Bronchial epithelial cell (primary cell): ENCODE measurements around the gene NR2C1. TPM values are rescaled to one million over a fixed set of nuclear protein-coding genes. Genes with fewer than 3 reads are reported as not detected.

Experiments used
- DNase-seq: peaks from one replicate; pipeline ENCODE4 v3.0.0-alpha.2; 2010; ENCODE audit warnings: low read depth
- FAIRE-seq: peaks from 2 replicates; lab custom pipeline; 2011; peaks lifted over from hg19 to GRCh38; lab: Jason Lieb, UNC
- H3K27me3 ChIP-seq: 2 replicates; pipeline ENCODE4 v1.5.1; 2011; ENCODE audit warnings: low read length; ENCODE audit not compliant: control insufficient read depth, insufficient read depth
- H3K36me3 ChIP-seq: 2 replicates; pipeline ENCODE4 v1.5.1; 2011; ENCODE audit warnings: low read length; ENCODE audit not compliant: control insufficient read depth, insufficient read depth
- H3K4me3 ChIP-seq: 2 replicates; pipeline ENCODE4 v1.5.1; 2011; ENCODE audit warnings: mild to moderate bottlenecking, low read depth, low read length, control low read depth
- CTCF ChIP-seq: IDR thresholded peaks from 2 replicates; pipeline ENCODE4 v1.5.1; 2011; ENCODE audit warnings: mild to moderate bottlenecking, moderate library complexity, low read length, control low read depth, inconsistent platforms; ENCODE audit not compliant: insufficient read depth, severe bottlenecking
- total RNA-seq: library from RNA; depleted of rRNA; stranded (reverse); fragments of >200 nt; gene quantifications from 2 replicates; pipeline ENCODE4 v1.2.1, GENCODE V29; 2014

NR2C1 gene
- total RNA-seq, 1 donor from 2014 or later = 14.5 TPM

- H3K4me3 ChIP-seq = no peak overlapping the region
- FAIRE-seq (no peak), DNase-seq (peak; percentile 22)
- no peaks in the 10 kb centered on the region for H3K36me3 ChIP-seq
- TF ChIP-seq CTCF = no peak
- no peaks in the 10 kb centered on the region for H3K27me3 ChIP-seq
These were observed 92.8 kb downstream of the NR2C1 start for GRCh38 chr12:94980577-94980976.

- Histone ChIP-seq H3K27me3 (no peaks in the 10 kb centered on the region), H3K4me3 (no peak overlapping the region), H3K36me3 (no peaks in the 10 kb centered on the region)
- DNase-seq (no peak), FAIRE-seq (no peak)
- no peak for TF ChIP-seq CTCF
These were observed 93.5 kb downstream of the NR2C1 start for GRCh38 chr12:94979941-94980340.

- no peak overlapping the region for H3K4me3 ChIP-seq
- DNase-seq (peak; percentile 22), FAIRE-seq (no peak)
- no peak for TF ChIP-seq CTCF
- no peaks in the 10 kb centered on the region for H3K27me3 ChIP-seq
- no peaks in the 10 kb centered on the region for H3K36me3 ChIP-seq
These were observed 95.5 kb downstream of the NR2C1 start for GRCh38 chr12:94977766-94978468.

GRCh38 chr12:94973221-94973620 lies 100.2 kb downstream of the NR2C1 start:
- no peak for TF ChIP-seq CTCF
- DNase-seq = no peak
- Histone ChIP-seq H3K36me3 (no peaks in the 10 kb centered on the region), H3K27me3 (no peaks in the 10 kb centered on the region), H3K4me3 (no peak overlapping the region)
- no peak for FAIRE-seq

- H3K27me3 ChIP-seq = no peaks in the 10 kb centered on the region
- FAIRE-seq (no peak), DNase-seq (no peak)
- H3K4me3 ChIP-seq = no peak overlapping the region
- no peak for TF ChIP-seq CTCF
- H3K36me3 ChIP-seq = no peaks in the 10 kb centered on the region
These were observed 100.6 kb downstream of the NR2C1 start for GRCh38 chr12:94972795-94973194.

GRCh38 chr12:94971923-94972322 lies 101.5 kb downstream of the NR2C1 start:
- no peak for TF ChIP-seq CTCF
- FAIRE-seq (no peak), DNase-seq (no peak)
- H3K36me3 ChIP-seq = no peaks in the 10 kb centered on the region
- H3K4me3 ChIP-seq = no peak overlapping the region
- H3K27me3 ChIP-seq = no peaks in the 10 kb centered on the region
